GM12878 (cell line): ENCODE results near the gene FAT1. TPM values are rescaled to one million over a fixed set of nuclear protein-coding genes. Genes with fewer than 3 reads are reported as not detected.

Source experiments
- ATAC-seq: fragments of 200-7000 bp; cut with Tn5 transposase; 3 replicates; pipeline ENCODE4 v1.9.1; 2020; ENCODE audit warnings: mild to moderate bottlenecking, moderate library complexity
- BruUV-seq: library from RNA; stranded (reverse); fragments of 400-500 nt; replicated peaks from 2 replicates; lab custom pipeline; 2021; lab: Mats Ljungman, UMichigan
- CTCF ChIA-PET: fragments of 300-600 bp; sonication (Branson Sonifier 250); formaldehyde crosslinking; extraction: SDS; loops from one replicate; lab custom pipeline; 2021; ENCODE audit warnings: inconsistent platforms; lab: Yijun Ruan, JAX
- POLR2A ChIA-PET: fragments of 350-600 bp; formaldehyde crosslinking; extraction: SDS; loops from one replicate; lab custom pipeline; 2021; ENCODE audit warnings: inconsistent platforms; lab: Charles Lee
- RAD21 ChIA-PET: fragments of 300-600 bp; sonication (Branson Sonifier 250); formaldehyde crosslinking; loops from one replicate; lab custom pipeline; 2023; ENCODE audit warnings: antibody characterized with exemption; ENCODE audit not compliant: unreplicated experiment; lab: Charles Lee
- SMC1A ChIA-PET: fragments of 300-600 bp; sonication (Branson Sonifier 250); formaldehyde crosslinking; loops from one replicate; lab custom pipeline; 2023; ENCODE audit not compliant: unreplicated experiment, uncharacterized antibody; lab: Charles Lee
- DNase-seq: peaks from one replicate; pipeline ENCODE4 v3.0.0-alpha.2; 2011; ENCODE audit warnings: low read depth, low spot score
- FAIRE-seq: peaks from 3 replicates; lab custom pipeline; 2011; peaks lifted over from hg19 to GRCh38; lab: Jason Lieb, UNC
- H2AFZ ChIP-seq: 2 replicates; pipeline ENCODE4 v1.6.0; 2011; ENCODE audit warnings: low read depth, low read length, control low read depth; ENCODE audit not compliant: control insufficient read depth
- H3K27ac ChIP-seq: 2 replicates; pipeline ENCODE4 v1.5.1; 2011; ENCODE audit warnings: control low read depth; ENCODE audit not compliant: control insufficient read depth, insufficient read depth
- H3K27me3 ChIP-seq, 2 experiments: replicated peaks in 1 of 2; 2 replicates each; pipeline versions ENCODE4 v1.6.0 to v1.6.1; 2011; ENCODE audit warnings: low read length in 1 of 2; ENCODE audit not compliant: control insufficient read depth in 2 of 2, insufficient read depth in 2 of 2
- H3K36me3 ChIP-seq, 2 experiments: 2 replicates each; pipeline ENCODE4 v1.5.1; 2011; ENCODE audit warnings: low read length in 1 of 2; ENCODE audit not compliant: control insufficient read depth in 2 of 2, insufficient read depth in 2 of 2
- H3K4me1 ChIP-seq: 2 replicates; pipeline ENCODE4 v1.6.1; 2011; ENCODE audit warnings: mild to moderate bottlenecking, low read length, moderate library complexity, mixed read lengths; ENCODE audit not compliant: control insufficient read depth, insufficient read depth
- H3K4me2 ChIP-seq: 2 replicates; pipeline ENCODE4 v1.6.0; 2011; ENCODE audit warnings: control low read depth; ENCODE audit not compliant: control insufficient read depth, insufficient read depth
- H3K4me3 ChIP-seq: fragments of 200-600 bp; sonication (generic); 2 replicates; pipeline ENCODE4 v1.5.1; 2016
- H3K79me2 ChIP-seq: 2 replicates; pipeline ENCODE4 v1.6.0; 2011; ENCODE audit warnings: low read length; ENCODE audit not compliant: control insufficient read depth, insufficient read depth
- H3K9ac ChIP-seq: 2 replicates; pipeline ENCODE4 v1.8.0; 2011; ENCODE audit warnings: low read length, control low read depth, mixed read lengths; ENCODE audit not compliant: control insufficient read depth, insufficient read depth
- H3K9me3 ChIP-seq: replicated peaks from 3 replicates; pipeline ENCODE4 v1.5.1; 2011; ENCODE audit warnings: mild to moderate bottlenecking, low read length; ENCODE audit not compliant: control insufficient read depth, insufficient read depth
- H4K20me1 ChIP-seq: 2 replicates; pipeline ENCODE4 v1.6.0; 2011; ENCODE audit not compliant: control insufficient read depth, insufficient read depth
- ASH2L ChIP-seq: fragments of 300-600, 200-600 bp; sonication (generic); IDR thresholded peaks from 2 replicates; pipeline ENCODE4 v1.6.1; 2017; ENCODE audit warnings: low read depth, mild to moderate bottlenecking, borderline replicate concordance
- BCLAF1 ChIP-seq: fragments of 450-650 bp; IDR thresholded peaks from 2 replicates; pipeline ENCODE4 v1.6.1; 2017; ENCODE audit warnings: antibody characterized with exemption, mild to moderate bottlenecking, moderate library complexity
- DPF2 ChIP-seq: fragments of 450-650 bp; IDR thresholded peaks from 2 replicates; pipeline ENCODE4 v1.6.1; 2017; ENCODE audit warnings: mild to moderate bottlenecking
- EGR1 ChIP-seq, 2 experiments: IDR thresholded peaks; 1 replicate in 1 of 2; 2 replicates in 1 of 2; pipeline ENCODE4 v1.6.1; 2011 to 2012; ENCODE audit warnings: low read depth in 2 of 2, low read length in 2 of 2, borderline replicate concordance in 1 of 2, mild to moderate bottlenecking in 1 of 2, moderate library complexity in 1 of 2
- EP300 ChIP-seq, 2 experiments: fragments of 150-350 bp in 1 of 2; IDR thresholded peaks; 2 replicates each; pipeline ENCODE4 v1.6.1; 2011 to 2012; ENCODE audit warnings: low read depth in 2 of 2, low read length in 2 of 2, borderline replicate concordance in 1 of 2, improper control_type of control experiment in 1 of 2, inconsistent platforms in 1 of 2; ENCODE audit not compliant: control insufficient read depth in 1 of 2
- HDGF ChIP-seq: fragments of 450-650 bp; IDR thresholded peaks from 2 replicates; pipeline ENCODE4 v1.6.1; 2016; ENCODE audit warnings: antibody characterized with exemption
- IRF3 ChIP-seq: fragments of 450-650 bp; IDR thresholded peaks from 2 replicates; pipeline ENCODE4 v1.6.1; 2014; ENCODE audit warnings: mild to moderate bottlenecking
- JUNB ChIP-seq: IDR thresholded peaks from 2 replicates; pipeline ENCODE4 v1.6.1; 2016; ENCODE audit warnings: antibody characterized with exemption, mild to moderate bottlenecking
- LARP7 ChIP-seq: fragments of 450-650 bp; IDR thresholded peaks from 2 replicates; pipeline ENCODE4 v1.6.1; 2017; ENCODE audit warnings: mild to moderate bottlenecking
- MYC ChIP-seq: IDR thresholded peaks from 2 replicates; pipeline ENCODE4 v1.6.1; 2011; ENCODE audit warnings: mild to moderate bottlenecking, low read length, moderate library complexity, inconsistent platforms; ENCODE audit not compliant: insufficient read depth, insufficient replicate concordance, insufficient read length, severe bottlenecking
- PKNOX1 ChIP-seq: fragments of 450-650 bp; IDR thresholded peaks from 2 replicates; pipeline ENCODE4 v1.6.1; 2016; ENCODE audit warnings: mild to moderate bottlenecking
- POLR2AphosphoS5 ChIP-seq: IDR thresholded peaks from 2 replicates; pipeline ENCODE4 v1.6.1; 2011; ENCODE audit warnings: mild to moderate bottlenecking, low read length, inconsistent platforms
- TBL1XR1 ChIP-seq: IDR thresholded peaks from 2 replicates; pipeline ENCODE4 v1.6.1; 2012; ENCODE audit warnings: low read depth, low read length, improper control_type of control experiment
- ZNF217 ChIP-seq: fragments of 450-650 bp; IDR thresholded peaks from 2 replicates; pipeline ENCODE4 v1.6.1; 2017; ENCODE audit warnings: antibody characterized with exemption, mild to moderate bottlenecking
- ZNF384 ChIP-seq: IDR thresholded peaks from 2 replicates; pipeline ENCODE4 v1.6.1; 2012; ENCODE audit warnings: low read depth, mild to moderate bottlenecking, low read length, improper control_type of control experiment, borderline replicate concordance
- ZSCAN29 ChIP-seq: fragments of 450-650 bp; IDR thresholded peaks from 2 replicates; pipeline ENCODE4 v1.6.1; 2017; ENCODE audit warnings: mild to moderate bottlenecking, moderate library complexity
- WGBS: methylation state at CpG from one replicate; pipeline ENCODE4 v1.1.6; 2016; ENCODE audit warnings: low lambda C conversion rate; ENCODE audit not compliant: insufficient replicate concordance, insufficient coverage; ENCODE audit errors: missing lambda C conversion rate; 5-methylcytosine and 5-hydroxymethylcytosine counted together
- in situ Hi-C: fragments of 300-500 bp; cut with MboI; formaldehyde crosslinking; loops from 9 replicates; pipeline ENCODE4 v1.14.3; 2018; ENCODE audit warnings: mixed read lengths
- intact Hi-C: fragments of 100-400 bp; cut with micrococcal nuclease; formaldehyde crosslinking; loops from one replicate; pipeline ENCODE4 v1.14.2; 2022; ENCODE audit not compliant: unreplicated experiment
- polyA plus RNA-seq, 11 experiments: library from polyadenylated mRNA; depleted of rRNA in 4 of 11; unstranded in 6 of 11; stranded (reverse) in 5 of 11; fragments of >200 nt; fragmentation: Nextera tagmentation in 4 of 11; fragmentation: Illumina TruSeq in 1 of 11; extraction: Ambion mirVana in 4 of 11; extraction: Trizol in 1 of 11; gene quantifications; 1 replicate in 1 of 11; 2 replicates in 10 of 11; pipeline versions ENCODE4 v1.2.1 to v1.2.3, GENCODE V29; 2011 to 2016; ENCODE audit warnings: inconsistent platforms in 2 of 11, missing spikeins in 2 of 11, low read depth in 1 of 11
- total RNA-seq, 4 experiments: library from RNA; depleted of rRNA in 3 of 4; stranded (reverse); fragments of >200 nt in 3 of 4; fragmentation: Illumina TruSeq in 1 of 4; extraction: Trizol in 1 of 4; gene quantifications; 2 replicates each; pipeline versions ENCODE4 v1.2.1 to v1.2.3, GENCODE V29; 2013 to 2021
- TF ChIP-seq, protein P1 (sequence below): fragments of 450-650 bp; formaldehyde crosslinking; IDR thresholded peaks from 2 replicates; pipeline ENCODE4 v1.4.0; 2020; ENCODE audit warnings: mild to moderate bottlenecking, moderate library complexity

FAT1 gene
- total and polyA plus RNA-seq, 10 of the 15 experiments (the other 5 are each of a cell fraction or from before 2014, with no cell fraction given) = 0.04 to 11.8 (median 0.11) TPM; not detected in 1

DNA sequence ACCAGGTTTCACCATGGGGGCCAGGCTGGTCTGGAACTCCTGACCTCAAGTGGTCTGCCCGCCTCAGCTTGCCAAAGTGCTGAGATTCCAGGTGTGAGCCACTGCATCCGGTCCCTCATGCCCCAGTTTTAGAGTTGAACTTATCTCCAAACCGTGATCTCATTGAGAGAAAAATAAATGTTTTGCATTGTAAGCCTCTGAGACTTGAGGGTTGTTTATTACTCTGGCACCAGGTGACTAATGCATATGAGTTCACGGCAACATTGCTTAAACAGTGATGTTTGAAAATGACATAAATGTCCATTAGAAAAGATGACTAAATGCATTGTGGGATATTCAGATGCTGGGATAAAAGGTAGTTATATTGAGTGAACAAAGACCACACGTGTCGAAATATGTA, 22.9 kb upstream of the FAT1 start:
- Histone ChIP-seq H4K20me1 (no peaks in the 10 kb centered on the region), H2AFZ (no peak overlapping the region), H3K4me3 (no peak overlapping the region), H3K9ac (no peak overlapping the region), H3K27me3 (no peaks in the 10 kb centered on the region), H3K9me3 (no peaks in the 10 kb centered on the region), H3K36me3 (no peaks in the 10 kb centered on the region), H3K4me2 (no peak overlapping the region), H3K4me1 (no peaks in the 10 kb centered on the region), H3K79me2 (no peaks in the 10 kb centered on the region), H3K27ac (no peak overlapping the region)
- in situ Hi-C loops (no loop called here), intact Hi-C loops (no loop called here)
- POLR2A ChIA-PET = interaction anchor here (0.6 kb wide), 1 partner anchor 8 kb away, joined by 4 read pairs; no protein-coding TSS in a partner anchor
- ATAC-seq = no peak
- SMC1A ChIA-PET = no interaction called here
- FAIRE-seq = no peak
- DNase-seq = no peak
- CTCF ChIA-PET = no interaction called here
- no TSS peak for BruUV-seq
- RAD21 ChIA-PET = no interaction called here
- WGBS = 31% methylated on average over 6 of the region's 6 CpGs
- TF ChIP-seq, protein P1, sequence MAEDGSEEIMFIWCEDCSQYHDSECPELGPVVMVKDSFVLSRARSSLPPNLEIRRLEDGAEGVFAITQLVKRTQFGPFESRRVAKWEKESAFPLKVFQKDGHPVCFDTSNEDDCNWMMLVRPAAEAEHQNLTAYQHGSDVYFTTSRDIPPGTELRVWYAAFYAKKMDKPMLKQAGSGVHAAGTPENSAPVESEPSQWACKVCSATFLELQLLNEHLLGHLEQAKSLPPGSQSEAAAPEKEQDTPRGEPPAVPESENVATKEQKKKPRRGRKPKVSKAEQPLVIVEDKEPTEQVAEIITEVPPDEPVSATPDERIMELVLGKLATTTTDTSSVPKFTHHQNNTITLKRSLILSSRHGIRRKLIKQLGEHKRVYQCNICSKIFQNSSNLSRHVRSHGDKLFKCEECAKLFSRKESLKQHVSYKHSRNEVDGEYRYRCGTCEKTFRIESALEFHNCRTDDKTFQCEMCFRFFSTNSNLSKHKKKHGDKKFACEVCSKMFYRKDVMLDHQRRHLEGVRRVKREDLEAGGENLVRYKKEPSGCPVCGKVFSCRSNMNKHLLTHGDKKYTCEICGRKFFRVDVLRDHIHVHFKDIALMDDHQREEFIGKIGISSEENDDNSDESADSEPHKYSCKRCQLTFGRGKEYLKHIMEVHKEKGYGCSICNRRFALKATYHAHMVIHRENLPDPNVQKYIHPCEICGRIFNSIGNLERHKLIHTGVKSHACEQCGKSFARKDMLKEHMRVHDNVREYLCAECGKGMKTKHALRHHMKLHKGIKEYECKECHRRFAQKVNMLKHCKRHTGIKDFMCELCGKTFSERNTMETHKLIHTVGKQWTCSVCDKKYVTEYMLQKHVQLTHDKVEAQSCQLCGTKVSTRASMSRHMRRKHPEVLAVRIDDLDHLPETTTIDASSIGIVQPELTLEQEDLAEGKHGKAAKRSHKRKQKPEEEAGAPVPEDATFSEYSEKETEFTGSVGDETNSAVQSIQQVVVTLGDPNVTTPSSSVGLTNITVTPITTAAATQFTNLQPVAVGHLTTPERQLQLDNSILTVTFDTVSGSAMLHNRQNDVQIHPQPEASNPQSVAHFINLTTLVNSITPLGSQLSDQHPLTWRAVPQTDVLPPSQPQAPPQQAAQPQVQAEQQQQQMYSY = no peak
- TF ChIP-seq ZNF384 = no peak
- TF ChIP-seq MYC = no peak
- no peak for TF ChIP-seq JUNB
- no peak for TF ChIP-seq POLR2AphosphoS5
- TF ChIP-seq LARP7 = no peak
- no peak for TF ChIP-seq BCLAF1
- no peak for TF ChIP-seq TBL1XR1
- TF ChIP-seq DPF2 = no peak
- TF ChIP-seq PKNOX1 = no peak
- no peak for TF ChIP-seq ASH2L
- TF ChIP-seq HDGF = no peak
- no peak for TF ChIP-seq ZNF217
- no peak for TF ChIP-seq EGR1 (IDR thresholded peaks at IDR 0.05; ENCODE audit: borderline replicate concordance in 1 of 2, low read depth in 2 of 2, low read length in 2 of 2)
- TF ChIP-seq ZSCAN29 = no peak
- TF ChIP-seq EP300 (IDR thresholded peaks at IDR 0.05; ENCODE audit: borderline replicate concordance in 1 of 2, control insufficient read depth in 1 of 2, low read depth in 2 of 2, low read length in 2 of 2) = no peak
- no peak for TF ChIP-seq IRF3
